HG02798 (cell line): ENCODE results near the gene TMEM187.

Source experiments
- ATAC-seq: cut with Tn5 transposase; IDR thresholded peaks from one replicate; pipeline ENCODE4 v1.9.1; 2021; ENCODE audit warnings: mild to moderate bottlenecking; ENCODE audit not compliant: unreplicated experiment, poor library complexity

TMEM187 gene

GRCh38 chrX:154030715-154031305, 58.3 kb downstream of the TMEM187 start:
- ATAC-seq: no peak

GRCh38 chrX:154032160-154032559, 59.6 kb downstream of the TMEM187 start:
- no peak for ATAC-seq

DNA sequence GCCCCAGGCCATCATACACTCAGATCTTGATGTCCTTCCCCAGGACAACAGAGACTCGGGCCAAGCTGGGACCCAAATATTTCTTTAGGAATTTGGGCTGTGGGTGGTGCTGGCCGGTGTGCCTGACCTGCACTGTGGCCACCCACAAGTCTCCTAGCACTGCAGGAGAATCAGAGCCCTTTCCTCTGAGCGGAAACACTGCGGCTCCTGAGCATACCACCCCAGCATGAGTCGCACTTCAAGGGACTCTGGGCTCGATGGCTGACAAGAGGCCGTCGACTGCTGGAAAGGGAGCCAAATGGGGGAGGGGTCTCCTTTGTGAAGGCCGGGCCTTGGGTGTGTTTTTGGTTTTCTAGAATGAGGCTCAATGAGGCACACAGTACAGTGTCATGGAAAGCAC, 60.1 kb downstream of the TMEM187 start:
- no peak for ATAC-seq
